ENCODE data around the gene TOMM20.

GRCh38 chr1:235157150-235157549 lies 28.5 kb upstream of the TOMM20 start:
- TF ChIP-seq CTCF (IDR thresholded peaks at IDR 0.05) (no peak), EZH2 (IDR thresholded peaks at IDR 0.05; ENCODE audit: borderline replicate concordance, insufficient read depth, low read depth, low read length, poor library complexity, severe bottlenecking) (no peak)

All from B cell (primary cell).